Kidney (tissue), 14 donors: ENCODE results near the gene CWC15. TPM values are rescaled to one million over a fixed set of nuclear protein-coding genes. Genes with fewer than 3 reads are reported as not detected.

ENCODE experiments used
- DNase-seq, 5 donors: peaks; one replicate each; pipeline ENCODE4 v3.0.0-alpha.2; 2013 to 2020
- FAIRE-seq: peaks from 2 replicates; lab custom pipeline; 2012; peaks lifted over from hg19 to GRCh38; lab: Jason Lieb, UNC
- H3K27ac ChIP-seq, 2 donors: one replicate each; pipeline ENCODE4 v1.7.0; 2013; ENCODE audit warnings: low read depth in 2 of 2, low read length in 2 of 2, inconsistent platforms in 1 of 2
- H3K27me3 ChIP-seq: one replicate; pipeline ENCODE4 v1.7.1; 2013; ENCODE audit warnings: low read length, inconsistent platforms; ENCODE audit not compliant: control insufficient read depth, insufficient read depth
- H3K36me3 ChIP-seq, 3 donors: one replicate each; pipeline versions ENCODE4 v1.7.0 to v1.7.1; 2013; ENCODE audit warnings: low read length in 3 of 3, control low read depth in 1 of 3, inconsistent platforms in 1 of 3; ENCODE audit not compliant: insufficient read depth in 3 of 3, control insufficient read depth in 2 of 3
- H3K4me1 ChIP-seq, 3 donors: one replicate each; pipeline versions ENCODE4 v1.7.0 to v1.7.1; 2013; ENCODE audit warnings: low read length in 3 of 3, inconsistent platforms in 1 of 3, low read depth in 1 of 3; ENCODE audit not compliant: control insufficient read depth in 2 of 3, insufficient read depth in 2 of 3
- H3K4me3 ChIP-seq, 3 donors: one replicate each; pipeline versions ENCODE4 v1.7.0 to v1.8.1; 2013; ENCODE audit warnings: low read length in 3 of 3, control low read depth in 1 of 3, inconsistent platforms in 1 of 3
- H3K9ac ChIP-seq, 3 donors: one replicate each; pipeline versions ENCODE4 v1.7.0 to v1.7.1; 2013; ENCODE audit warnings: low read length in 3 of 3, control low read depth in 1 of 3, inconsistent platforms in 1 of 3
- H3K9me3 ChIP-seq, 3 donors: one replicate each; pipeline versions ENCODE4 v1.7.0 to v1.7.1; 2013; ENCODE audit warnings: low read length in 3 of 3, control low read depth in 1 of 3, inconsistent platforms in 1 of 3; ENCODE audit not compliant: control insufficient read depth in 2 of 3, insufficient read depth in 1 of 3
- CTCF ChIP-seq: IDR thresholded peaks from 3 replicates; pipeline ENCODE4 v1.5.1; 2012; ENCODE audit warnings: mild to moderate bottlenecking, moderate library complexity, borderline replicate concordance; ENCODE audit not compliant: insufficient read depth; ENCODE audit errors: extremely low read depth
- intact Hi-C: fragments of 100-400 bp; cut with DNase I; formaldehyde crosslinking; loops from one replicate; pipeline ENCODE4 v1.11.1; 2022
- polyA plus RNA-seq: library from polyadenylated mRNA; stranded (reverse); fragments of 350-450 nt; fragmentation: Illumina TruSeq; extraction: RNeasy Lipid Tissue Mini Kit (QIAGEN cat#74804); gene quantifications from one replicate; pipeline ENCODE4 v1.2.3, GENCODE V29; 2014; ENCODE audit warnings: low read depth, low replicate concordance; ENCODE audit not compliant: insufficient read depth
- total RNA-seq: library from RNA; stranded (reverse); fragmentation: NEBNext Ultra II Directional; extraction: Animal tissue kit (Norgen Biotek cat#: 25700); gene quantifications from one replicate; pipeline ENCODE4 v1.2.1, GENCODE V29; 2021
- donor health status: control.
- donor health status: control.
- donor health status: control.
- donor health status: control.
- donor health status: control.
- donor health status: DM: yes; HTN: yes; CAD: no.
- donor health status: Normal renal cell carcinoma (clear cell type).

Gene CWC15
- total and polyA plus RNA-seq, 2 donors from 2014 or later = 61.7 to 87.5 TPM

- Histone ChIP-seq H3K27ac (no peak overlapping the region), H3K9me3 (no peaks in the 10 kb centered on the region), H3K9ac (no peak overlapping the region), H3K27me3 (no peaks in the 10 kb centered on the region), H3K4me1 (no peaks in the 10 kb centered on the region), H3K4me3 (no peak overlapping the region), H3K36me3 (no peaks in the 10 kb centered on the region)
- intact Hi-C loops = no loop called here
- peak in 1 of 5 donors; percentile 39 for DNase-seq
- TF ChIP-seq CTCF = no peak
- FAIRE-seq = no peak
These were observed 24.9 kb upstream of the CWC15 start for GRCh38 chr11:94998285-94998684.

GRCh38 chr11:94997437-94997836 lies 24.1 kb upstream of the CWC15 start:
- intact Hi-C loops = no loop called here
- Histone ChIP-seq H3K27ac (no peak overlapping the region), H3K36me3 (no peaks in the 10 kb centered on the region), H3K4me3 (no peak overlapping the region), H3K27me3 (no peaks in the 10 kb centered on the region), H3K9ac (no peak overlapping the region), H3K4me1 (no peaks in the 10 kb centered on the region), H3K9me3 (no peaks in the 10 kb centered on the region)
- TF ChIP-seq CTCF = no peak
- DNase-seq (no peak), FAIRE-seq (no peak)

- no peaks in the 10 kb centered on the region for H3K4me1 ChIP-seq
- H3K27ac ChIP-seq = no peak overlapping the region
- H3K36me3 ChIP-seq = no peaks in the 10 kb centered on the region
- intact Hi-C loops = no loop called here
- TF ChIP-seq CTCF = no peak
- H3K9me3 ChIP-seq = no peaks in the 10 kb centered on the region
- no peak for DNase-seq
- no peaks in the 10 kb centered on the region for H3K27me3 ChIP-seq
- H3K9ac ChIP-seq = no peak overlapping the region
- no peak overlapping the region for H3K4me3 ChIP-seq
- FAIRE-seq = peak; percentile 45
These were observed 20.1 kb upstream of the CWC15 start for GRCh38 chr11:94993400-94993943.

GRCh38 chr11:94988748-94989147 lies 15.4 kb upstream of the CWC15 start:
- H3K4me1 ChIP-seq = no peaks in the 10 kb centered on the region
- DNase-seq (no peak), FAIRE-seq (no peak)
- no peak overlapping the region for H3K27ac ChIP-seq
- H3K9ac ChIP-seq = no peak overlapping the region
- no peaks in the 10 kb centered on the region for H3K27me3 ChIP-seq
- no peaks in the 10 kb centered on the region for H3K9me3 ChIP-seq
- TF ChIP-seq CTCF = no peak
- H3K36me3 ChIP-seq = no peaks in the 10 kb centered on the region
- intact Hi-C loops = no loop called here
- no peak overlapping the region for H3K4me3 ChIP-seq
